Activated CD8-positive, alpha-beta memory T cell treated with anti-CD3 and anti-CD28 coated beads, Interleukin-2, amount 50 U/mL, for 1 hour (primary cell): ENCODE measurements around the gene SVOPL.
"Not testable (repeated sequence)": the region's sequence is repeated elsewhere in the genome, so short reads cannot be mapped to it uniquely, and the experiment has no call there.

Experiments used
- DNase-seq: peaks from one replicate; pipeline ENCODE4 v3.0.0-alpha.2; 2020; ENCODE audit errors: extremely low read depth

Gene SVOPL

GRCh38 chr7:138699661-138700060 is 1.5 kb downstream of the SVOPL start:
- DNase-seq = no peak

- DNase-seq = no peak
Observed at GRCh38 chr7:138698281-138698680, 2.9 kb downstream of the SVOPL start.

- DNase-seq = no peak
Observed at GRCh38 chr7:138697535-138698182, 3.5 kb downstream of the SVOPL start.

GRCh38 chr7:138695776-138696175 is 5.4 kb downstream of the SVOPL start:
- not testable (repeated sequence) for DNase-seq

GRCh38 chr7:138695106-138695505 is 6.1 kb downstream of the SVOPL start:
- DNase-seq = no peak

- no peak for DNase-seq
Observed at GRCh38 chr7:138691178-138691577, 10.0 kb downstream of the SVOPL start.

GRCh38 chr7:138690495-138690894 is 10.7 kb downstream of the SVOPL start:
- no peak for DNase-seq

GRCh38 chr7:138688037-138688436 is 13.1 kb downstream of the SVOPL start:
- not testable (repeated sequence) for DNase-seq

GRCh38 chr7:138684340-138684739 is 16.8 kb downstream of the SVOPL start:
- DNase-seq = no peak

- no peak for DNase-seq
Observed at GRCh38 chr7:138679793-138680192, 21.4 kb downstream of the SVOPL start.

GRCh38 chr7:138670594-138670993 is 30.6 kb downstream of the SVOPL start:
- DNase-seq = no peak

GRCh38 chr7:138669364-138669763 is 31.8 kb downstream of the SVOPL start:
- no peak for DNase-seq

GRCh38 chr7:138668946-138669345 is 32.2 kb downstream of the SVOPL start:
- DNase-seq = no peak

- DNase-seq = no peak
Observed at GRCh38 chr7:138668229-138668596, 32.9 kb downstream of the SVOPL start.

- DNase-seq = no peak
Observed at GRCh38 chr7:138667535-138668228, 33.5 kb downstream of the SVOPL start.

- no peak for DNase-seq
Observed at GRCh38 chr7:138666385-138666784, 34.8 kb downstream of the SVOPL start.

GRCh38 chr7:138665669-138666140 is 35.5 kb downstream of the SVOPL start:
- DNase-seq = no peak

- no peak for DNase-seq
Observed at GRCh38 chr7:138665249-138665648, 35.9 kb downstream of the SVOPL start.

GRCh38 chr7:138663725-138664710 is 37.1 kb downstream of the SVOPL start:
- DNase-seq = no peak

GRCh38 chr7:138662991-138663320 is 38.2 kb downstream of the SVOPL start:
- DNase-seq = no peak

- no peak for DNase-seq
Observed at GRCh38 chr7:138662076-138662990, 38.8 kb downstream of the SVOPL start.
